GM19043 (cell line): Measurements from ENCODE around the gene GLMN.

ENCODE experiments used
- ATAC-seq: cut with Tn5 transposase; IDR thresholded peaks from one replicate; pipeline ENCODE4 v1.9.1; 2021; ENCODE audit warnings: low read depth; ENCODE audit not compliant: unreplicated experiment

The GLMN gene

GRCh38 chr1:92201973-92202372, 96.8 kb downstream of the GLMN start:
- no peak for ATAC-seq
